IgD-negative memory B cell (primary cell): ENCODE data around the gene TMEM214. TPM values are rescaled to one million over a fixed set of nuclear protein-coding genes. Genes with fewer than 3 reads are reported as not detected.
A peak's percentile ranks its signal among the peaks of the same experiment; 100 is the strongest.

Source experiments
- H3K27ac Mint-ChIP-seq, 3 donors: one replicate each; pipeline ENCODE4 v1.8.0; 2020 to 2022; ENCODE audit warnings: mild to moderate bottlenecking in 3 of 3, mixed read lengths in 3 of 3, moderate library complexity in 1 of 3
- H3K27me3 Mint-ChIP-seq: one replicate; pipeline ENCODE4 v1.8.0; 2021; ENCODE audit warnings: mixed read lengths
- H3K36me3 Mint-ChIP-seq: one replicate; pipeline ENCODE4 v1.8.0; 2020; ENCODE audit warnings: mild to moderate bottlenecking, mixed read lengths
- H3K4me1 Mint-ChIP-seq, 3 donors: one replicate each; pipeline ENCODE4 v1.8.0; 2020 to 2022; ENCODE audit warnings: mixed read lengths in 3 of 3, mild to moderate bottlenecking in 1 of 3
- H3K4me3 Mint-ChIP-seq, 4 donors: one replicate each; pipeline ENCODE4 v1.8.0; 2020 to 2022; ENCODE audit warnings: mild to moderate bottlenecking in 4 of 4, mixed read lengths in 4 of 4, moderate library complexity in 3 of 4
- H3K9me3 Mint-ChIP-seq, 3 donors: one replicate each; pipeline ENCODE4 v1.8.0; 2020 to 2021; ENCODE audit warnings: mixed read lengths in 3 of 3, mild to moderate bottlenecking in 1 of 3
- polyA plus RNA-seq: library from polyadenylated mRNA; unstranded; fragments of 300-500 nt; fragmentation: Illumina TruSeq; gene quantifications from one replicate; pipeline ENCODE4 v1.2.3, GENCODE V29; 2021

TMEM214 gene
- polyA plus RNA-seq, result 34.3 TPM

- Mint-ChIP-seq H3K27me3 (no peaks in the 10 kb centered on the region), H3K27ac (peak within 1 kb of the TSS; percentile 79 to 86 (median 85)), H3K4me1 (peaks cover 16 to 21% (median 17%) of the 10 kb centered on the region in 3 donors), H3K9me3 (no peaks in the 10 kb centered on the region), H3K4me3 (peak within 1 kb of the TSS; percentile 93 to 98 (median 96)), H3K36me3 (peaks cover 1% of the 10 kb centered on the region)
These were observed at the start of gene TMEM214 for GRCh38 chr2:27032495-27033252. Gene TMEM214 (plus strand): TSS chr2:27032965. CDS start chr2:27033016, 51 bp downstream.

- H3K9me3 Mint-ChIP-seq, result no peaks in the 10 kb centered on the region
These were observed 49.0 kb upstream of the TMEM214 start for GRCh38 chr2:26983746-26984145.

GRCh38 chr2:26985807-26986206 is 47.0 kb upstream of the TMEM214 start:
- no peaks in the 10 kb centered on the region for H3K9me3 Mint-ChIP-seq
- no peaks in the 10 kb centered on the region for H3K27me3 Mint-ChIP-seq
- peaks cover 3% of the 10 kb centered on the region for H3K36me3 Mint-ChIP-seq
- peaks cover 0 to 2% (median 0%) of the 10 kb centered on the region in 3 donors for H3K4me1 Mint-ChIP-seq
- H3K27ac Mint-ChIP-seq, result no peak overlapping the region
- no peak overlapping the region for H3K4me3 Mint-ChIP-seq

More at GRCh38 chr2:26983746-26984145, 49.0 kb upstream of the TMEM214 start:
- Mint-ChIP-seq H3K27ac (no peak overlapping the region), H3K27me3 (no peaks in the 10 kb centered on the region), H3K4me3 (no peak overlapping the region), H3K4me1 (peaks cover 0 to 2% (median 0%) of the 10 kb centered on the region in 3 donors), H3K36me3 (peaks cover 4% of the 10 kb centered on the region)

- Mint-ChIP-seq H3K4me3 (no peak overlapping the region), H3K4me1 (peaks cover 0 to 2% (median 0%) of the 10 kb centered on the region in 3 donors), H3K27me3 (no peaks in the 10 kb centered on the region)
These were observed 46.2 kb upstream of the TMEM214 start for GRCh38 chr2:26986576-26986975.

GRCh38 chr2:26988058-26988860 is 44.5 kb upstream of the TMEM214 start:
- peaks cover 3% of the 10 kb centered on the region for H3K36me3 Mint-ChIP-seq
- no peaks in the 10 kb centered on the region for H3K4me1 Mint-ChIP-seq
- H3K9me3 Mint-ChIP-seq, result no peaks in the 10 kb centered on the region
- H3K27ac Mint-ChIP-seq, result no peak overlapping the region
- no peak overlapping the region for H3K4me3 Mint-ChIP-seq
- no peaks in the 10 kb centered on the region for H3K27me3 Mint-ChIP-seq

More at GRCh38 chr2:26986576-26986975, 46.2 kb upstream of the TMEM214 start:
- H3K9me3 Mint-ChIP-seq, result no peaks in the 10 kb centered on the region
- no peak overlapping the region for H3K27ac Mint-ChIP-seq
- peaks cover 3% of the 10 kb centered on the region for H3K36me3 Mint-ChIP-seq

- Mint-ChIP-seq H3K9me3 (no peaks in the 10 kb centered on the region), H3K27me3 (no peaks in the 10 kb centered on the region), H3K27ac (peak overlapping the region in 1 of 3 donors; percentile 43), H3K4me3 (no peak overlapping the region), H3K36me3 (peaks cover 3% of the 10 kb centered on the region), H3K4me1 (no peaks in the 10 kb centered on the region)
These were observed 43.6 kb upstream of the TMEM214 start for GRCh38 chr2:26989156-26989555.

GRCh38 chr2:26991717-26992116 is 41.0 kb upstream of the TMEM214 start:
- no peak overlapping the region for H3K4me3 Mint-ChIP-seq
- no peaks in the 10 kb centered on the region for H3K27me3 Mint-ChIP-seq
- no peaks in the 10 kb centered on the region for H3K9me3 Mint-ChIP-seq
- no peak overlapping the region for H3K27ac Mint-ChIP-seq
- no peaks in the 10 kb centered on the region for H3K4me1 Mint-ChIP-seq
- H3K36me3 Mint-ChIP-seq, result peaks cover 3% of the 10 kb centered on the region

- H3K4me1 Mint-ChIP-seq, result no peaks in the 10 kb centered on the region
- no peaks in the 10 kb centered on the region for H3K36me3 Mint-ChIP-seq
- no peak overlapping the region for H3K4me3 Mint-ChIP-seq
- H3K9me3 Mint-ChIP-seq, result no peaks in the 10 kb centered on the region
- no peaks in the 10 kb centered on the region for H3K27me3 Mint-ChIP-seq
- no peak overlapping the region for H3K27ac Mint-ChIP-seq
These were observed 39.0 kb upstream of the TMEM214 start for GRCh38 chr2:26993768-26994167.

- Mint-ChIP-seq H3K27me3 (no peaks in the 10 kb centered on the region), H3K9me3 (no peaks in the 10 kb centered on the region), H3K4me1 (peaks cover 0 to 2% (median 0%) of the 10 kb centered on the region in 3 donors), H3K27ac (no peak overlapping the region), H3K4me3 (no peak overlapping the region), H3K36me3 (no peaks in the 10 kb centered on the region)
These were observed 37.8 kb upstream of the TMEM214 start for GRCh38 chr2:26994983-26995382.

- peaks cover 2% of the 10 kb centered on the region for H3K36me3 Mint-ChIP-seq
- H3K9me3 Mint-ChIP-seq, result no peaks in the 10 kb centered on the region
- H3K4me3 Mint-ChIP-seq, result no peak overlapping the region
- H3K4me1 Mint-ChIP-seq, result peaks cover 0 to 3% (median 1%) of the 10 kb centered on the region in 3 donors
- H3K27ac Mint-ChIP-seq, result peak overlapping the region in 1 of 3 donors; percentile 17
- no peaks in the 10 kb centered on the region for H3K27me3 Mint-ChIP-seq
These were observed 35.4 kb upstream of the TMEM214 start for GRCh38 chr2:26997394-26997793.

- Mint-ChIP-seq H3K9me3 (no peaks in the 10 kb centered on the region), H3K36me3 (peaks cover 2% of the 10 kb centered on the region), H3K4me3 (no peak overlapping the region), H3K27me3 (no peaks in the 10 kb centered on the region), H3K4me1 (peaks cover 0 to 3% (median 1%) of the 10 kb centered on the region in 3 donors), H3K27ac (no peak overlapping the region)
These were observed 34.4 kb upstream of the TMEM214 start for GRCh38 chr2:26998323-26998722.

- H3K36me3 Mint-ChIP-seq, result peaks cover 2% of the 10 kb centered on the region
- H3K9me3 Mint-ChIP-seq, result no peaks in the 10 kb centered on the region
- no peak overlapping the region for H3K4me3 Mint-ChIP-seq
- H3K27me3 Mint-ChIP-seq, result peaks cover 2% of the 10 kb centered on the region
- no peak overlapping the region for H3K27ac Mint-ChIP-seq
- H3K4me1 Mint-ChIP-seq, result peaks cover 0 to 3% (median 1%) of the 10 kb centered on the region in 3 donors
These were observed 32.5 kb upstream of the TMEM214 start for GRCh38 chr2:27000228-27000627.

GRCh38 chr2:27000995-27001394 is 31.8 kb upstream of the TMEM214 start:
- Mint-ChIP-seq H3K4me3 (no peak overlapping the region), H3K4me1 (peaks cover 0 to 3% (median 1%) of the 10 kb centered on the region in 3 donors), H3K36me3 (peaks cover 2% of the 10 kb centered on the region), H3K27me3 (peaks cover 2% of the 10 kb centered on the region), H3K9me3 (no peaks in the 10 kb centered on the region), H3K27ac (no peak overlapping the region)

- Mint-ChIP-seq H3K36me3 (peaks cover 5% of the 10 kb centered on the region), H3K27ac (no peak overlapping the region), H3K9me3 (no peaks in the 10 kb centered on the region), H3K4me3 (no peak overlapping the region), H3K27me3 (peaks cover 2% of the 10 kb centered on the region), H3K4me1 (peaks cover 0 to 3% (median 1%) of the 10 kb centered on the region in 3 donors)
These were observed 30.8 kb upstream of the TMEM214 start for GRCh38 chr2:27001950-27002349.

GRCh38 chr2:27003007-27003406 is 29.8 kb upstream of the TMEM214 start:
- Mint-ChIP-seq H3K36me3 (peaks cover 5% of the 10 kb centered on the region), H3K27me3 (peaks cover 2% of the 10 kb centered on the region), H3K27ac (peak overlapping the region in 1 of 3 donors; percentile 25), H3K4me3 (no peak overlapping the region), H3K4me1 (peaks cover 0 to 3% (median 1%) of the 10 kb centered on the region in 3 donors), H3K9me3 (no peaks in the 10 kb centered on the region)
